Measurements from ENCODE around the gene PFKFB2. TPM values are rescaled to one million over a fixed set of nuclear protein-coding genes. Genes with fewer than 3 reads are reported as not detected.

PFKFB2 gene
- total and polyA plus RNA-seq, 2 of the 8 experiments (the other 6 are each of a cell fraction or from before 2014, with no cell fraction given), result 6.7 to 19.1 TPM

- Histone ChIP-seq H3K27me3 (replicated peaks in 1 of 4; ENCODE audit: control insufficient read depth in 3 of 4, extremely low read depth in 1 of 4, insufficient read depth in 3 of 4, low read length in 3 of 4) (no peaks in the 10 kb centered on the region), H3K79me2 (ENCODE audit: control insufficient read depth in 1 of 2, insufficient read depth in 2 of 2, low read length in 2 of 2) (no peaks in the 10 kb centered on the region), H3K18ac (ENCODE audit: extremely low read depth, low read length) (no peak overlapping the region), H3K27ac (ENCODE audit: low read depth, low read length) (no peak overlapping the region), H3K4me3 (ENCODE audit: extremely low read depth in 1 of 4, insufficient read depth in 2 of 4, low read depth in 3 of 4, low read length in 4 of 4) (no peak overlapping the region), H4K8ac (ENCODE audit: extremely low read depth, insufficient read depth, low read length) (no peak overlapping the region), H3K14ac (ENCODE audit: insufficient read length) (no peak overlapping the region), H4K20me1 (replicated peaks in 1 of 2; ENCODE audit: control insufficient read depth in 1 of 2, insufficient read depth in 2 of 2, low read length in 2 of 2) (peaks cover 0 to 2% of the 10 kb centered on the region in 2 experiments), H2BK20ac (ENCODE audit: low read length) (no peak overlapping the region), H3K23ac (ENCODE audit: insufficient read length) (no peak overlapping the region), H3K4me2 (ENCODE audit: insufficient read depth in 1 of 2, low read depth in 2 of 2, low read length in 2 of 2) (no peak overlapping the region), H3K56ac (replicated peaks; ENCODE audit: insufficient read length, low read depth, low read length) (no peak overlapping the region), H2AK5ac (ENCODE audit: low read depth, low read length) (no peak overlapping the region), H2BK120ac (replicated peaks; ENCODE audit: low read depth, low read length) (no peak overlapping the region), H2BK12ac (ENCODE audit: low read depth, low read length) (no peak overlapping the region), H4K91ac (replicated peaks; ENCODE audit: insufficient read length, low read length) (no peak overlapping the region), H2BK15ac (ENCODE audit: low read length) (no peak overlapping the region), H2AFZ (ENCODE audit: low read length) (no peak overlapping the region), H3K9me3 (ENCODE audit: insufficient read depth in 2 of 2, low read depth in 1 of 2, low read length in 1 of 2) (no peaks in the 10 kb centered on the region), H2BK5ac (ENCODE audit: low read depth, low read length) (no peak overlapping the region), H3K36me3 (ENCODE audit: control insufficient read depth in 2 of 4, insufficient read depth in 4 of 4, low read length in 3 of 4) (peaks cover 2 to 34% (median 22%) of the 10 kb centered on the region in 4 experiments; a peak in 7 of 8 replicates), H3K79me1 (ENCODE audit: low read depth, low read length) (0 out of 2 replicates have a peak, but pooled peaks cover 2% of the 10 kb centered on the region), H4K5ac (ENCODE audit: insufficient read length, low read depth, low read length) (no peak overlapping the region), H3K4ac (replicated peaks; ENCODE audit: insufficient read length, low read depth, low read length) (no peak overlapping the region), H3K23me2 (ENCODE audit: low read depth, low read length) (no peaks in the 10 kb centered on the region), H3K9ac (replicated peaks in 1 of 4; ENCODE audit: extremely low read depth in 1 of 4, low read depth in 3 of 4, low read length in 3 of 4) (no peak overlapping the region), H3K4me1 (replicated peaks in 1 of 4; ENCODE audit: control insufficient read depth in 3 of 4, insufficient read depth in 4 of 4, low read length in 3 of 4) (no peaks in the 10 kb centered on the region)
- ChIA-PET CTCF (ENCODE audit: partially characterized antibody) (interaction anchor here (0.6 to 2.4 kb wide), 11 partner anchors 11 to 428 kb away, joined by 3 to 16 read pairs (median 3); no protein-coding TSS in a partner anchor), POLR2A (ENCODE audit: partially characterized antibody) (interaction anchor here (0.7 kb wide), 1 partner anchor 250 kb away, joined by 3 read pairs; the partner anchor contains the start of gene CD55)
- TF ChIP-seq CBX8 (IDR thresholded peaks at IDR 0.05; ENCODE audit: borderline replicate concordance, low read depth, low read length) (no peak), BRCA1 (IDR thresholded peaks at IDR 0.05; ENCODE audit: low read depth, low read length) (no peak), ASH2L (IDR thresholded peaks at IDR 0.05; ENCODE audit: low read length) (no peak), MAFK (IDR thresholded peaks at IDR 0.05; ENCODE audit: low read depth, low read length) (no peak), CBX5 (IDR thresholded peaks at IDR 0.05; ENCODE audit: low read depth, low read length) (no peak), SIRT6 (IDR thresholded peaks at IDR 0.05; ENCODE audit: low read length) (no peak), HDAC6 (IDR thresholded peaks at IDR 0.05; ENCODE audit: low read depth, low read length) (no peak), BCL11A (IDR thresholded peaks at IDR 0.05; ENCODE audit: low read depth in 2 of 2, low read length in 2 of 2) (no peak), SP1 (IDR thresholded peaks at IDR 0.05; ENCODE audit: low read depth, low read length) (no peak), EP300 (IDR thresholded peaks at IDR 0.05; ENCODE audit: borderline replicate concordance in 1 of 2, low read depth in 2 of 2, low read length in 2 of 2) (no peak), TAF7 (optimal IDR thresholded peaks at IDR 0.05; ENCODE audit: borderline replicate concordance, low read depth, low read length) (no peak), SP2 (IDR thresholded peaks at IDR 0.05; ENCODE audit: low read length) (no peak), POU5F1 (IDR thresholded peaks at IDR 0.05; ENCODE audit: low read depth, low read length) (no peak)
- TF ChIP-seq, protein P1, sequence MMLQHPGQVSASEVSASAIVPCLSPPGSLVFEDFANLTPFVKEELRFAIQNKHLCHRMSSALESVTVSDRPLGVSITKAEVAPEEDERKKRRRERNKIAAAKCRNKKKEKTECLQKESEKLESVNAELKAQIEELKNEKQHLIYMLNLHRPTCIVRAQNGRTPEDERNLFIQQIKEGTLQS (IDR thresholded peaks at IDR 0.05; ENCODE audit: insufficient read depth, low read depth, low read length), result no peak
- DNase-seq (ENCODE audit: low read depth in 1 of 2, low spot score in 2 of 2) (no peak), FAIRE-seq (no peak)
- 86% methylated on average over 6 of the region's 6 CpGs; no CpG with 5 or more reads in 1 of the 2 experiments for WGBS, 2 experiments (ENCODE audit: extremely low coverage in 1 of 2, insufficient coverage in 1 of 2, insufficient read length in 1 of 2, insufficient replicate concordance in 2 of 2, low coverage in 1 of 2, low lambda C conversion rate in 2 of 2, missing lambda C conversion rate in 1 of 2)
Measured at GRCh38 chr1:207071426-207071825, 18.4 kb downstream of the PFKFB2 start.

Data from H1 (cell line).